Neural cell (in vitro differentiated cells): Measurements from ENCODE around the gene ZNF580.

Source experiments
- POLR2AphosphoS5 ChIP-seq: IDR thresholded peaks from 2 replicates; pipeline ENCODE4 v1.6.1; 2012
- RAD21 ChIP-seq: fragments of 450-650 bp; conservative IDR thresholded peaks from 2 replicates; pipeline ENCODE4 v1.6.1; 2014; ENCODE audit warnings: antibody characterized with exemption, mild to moderate bottlenecking, moderate library complexity
- SMC3 ChIP-seq: fragments of 450-650 bp; conservative IDR thresholded peaks from 2 replicates; pipeline ENCODE4 v1.6.1; 2014; ENCODE audit warnings: antibody characterized with exemption, mild to moderate bottlenecking, moderate library complexity; ENCODE audit not compliant: poor library complexity
- TF ChIP-seq, protein P1 (sequence below): fragments of 450-650 bp; IDR thresholded peaks from 2 replicates; pipeline ENCODE4 v1.5.1; 2014; ENCODE audit warnings: antibody characterized with exemption, mild to moderate bottlenecking, moderate library complexity; ENCODE audit not compliant: poor library complexity, severe bottlenecking
- TF ChIP-seq, protein P2 (sequence below): IDR thresholded peaks from 2 replicates; pipeline ENCODE4 v1.6.1; 2012; ENCODE audit warnings: borderline replicate concordance

DNA sequence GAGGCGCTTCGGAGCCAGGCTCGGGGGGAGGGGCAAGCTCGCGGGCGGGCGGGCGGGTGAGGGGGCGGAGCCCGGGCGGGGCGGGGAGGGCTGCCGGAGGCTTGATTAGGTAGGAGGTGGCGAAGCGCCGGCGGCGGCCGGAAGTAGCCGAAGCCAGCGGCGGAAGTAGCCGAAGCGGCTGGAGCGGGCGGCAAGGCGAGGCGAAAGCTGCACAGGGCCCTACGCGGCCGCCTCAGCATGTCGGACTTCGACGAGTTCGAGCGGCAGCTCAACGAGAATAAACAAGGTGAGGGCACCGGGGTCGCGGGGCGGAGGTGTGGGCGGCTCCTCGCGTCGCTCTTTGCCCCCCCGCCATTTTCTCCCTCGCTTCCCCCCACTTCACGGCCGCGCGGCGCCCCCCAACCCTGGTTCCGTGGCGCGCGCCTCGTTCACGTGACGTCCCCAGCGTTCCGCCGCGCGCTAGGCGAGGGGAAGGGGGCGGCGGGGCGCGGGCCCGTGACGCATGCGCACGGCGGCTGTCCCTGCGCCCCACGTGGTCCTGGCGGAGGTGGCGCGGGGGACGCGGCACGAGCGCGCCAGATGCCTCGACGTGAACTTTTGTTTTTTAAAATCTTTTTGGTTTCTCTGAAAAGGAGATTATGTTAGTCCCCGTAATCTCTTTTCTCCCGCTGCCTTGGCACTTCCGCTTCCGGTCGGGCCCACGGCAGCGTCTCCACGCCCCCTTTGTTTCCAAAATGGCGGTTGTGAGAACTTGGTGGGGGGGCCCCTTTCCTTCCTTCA lies 14.3 kb downstream of the ZNF580 start, which contains the start of gene U2AF2:
- TF ChIP-seq SMC3 (no peak), RAD21 (no peak), POLR2AphosphoS5 (peak; percentile 87)
- TF ChIP-seq, protein P1, sequence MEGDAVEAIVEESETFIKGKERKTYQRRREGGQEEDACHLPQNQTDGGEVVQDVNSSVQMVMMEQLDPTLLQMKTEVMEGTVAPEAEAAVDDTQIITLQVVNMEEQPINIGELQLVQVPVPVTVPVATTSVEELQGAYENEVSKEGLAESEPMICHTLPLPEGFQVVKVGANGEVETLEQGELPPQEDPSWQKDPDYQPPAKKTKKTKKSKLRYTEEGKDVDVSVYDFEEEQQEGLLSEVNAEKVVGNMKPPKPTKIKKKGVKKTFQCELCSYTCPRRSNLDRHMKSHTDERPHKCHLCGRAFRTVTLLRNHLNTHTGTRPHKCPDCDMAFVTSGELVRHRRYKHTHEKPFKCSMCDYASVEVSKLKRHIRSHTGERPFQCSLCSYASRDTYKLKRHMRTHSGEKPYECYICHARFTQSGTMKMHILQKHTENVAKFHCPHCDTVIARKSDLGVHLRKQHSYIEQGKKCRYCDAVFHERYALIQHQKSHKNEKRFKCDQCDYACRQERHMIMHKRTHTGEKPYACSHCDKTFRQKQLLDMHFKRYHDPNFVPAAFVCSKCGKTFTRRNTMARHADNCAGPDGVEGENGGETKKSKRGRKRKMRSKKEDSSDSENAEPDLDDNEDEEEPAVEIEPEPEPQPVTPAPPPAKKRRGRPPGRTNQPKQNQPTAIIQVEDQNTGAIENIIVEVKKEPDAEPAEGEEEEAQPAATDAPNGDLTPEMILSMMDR = no peak
- TF ChIP-seq, protein P2, sequence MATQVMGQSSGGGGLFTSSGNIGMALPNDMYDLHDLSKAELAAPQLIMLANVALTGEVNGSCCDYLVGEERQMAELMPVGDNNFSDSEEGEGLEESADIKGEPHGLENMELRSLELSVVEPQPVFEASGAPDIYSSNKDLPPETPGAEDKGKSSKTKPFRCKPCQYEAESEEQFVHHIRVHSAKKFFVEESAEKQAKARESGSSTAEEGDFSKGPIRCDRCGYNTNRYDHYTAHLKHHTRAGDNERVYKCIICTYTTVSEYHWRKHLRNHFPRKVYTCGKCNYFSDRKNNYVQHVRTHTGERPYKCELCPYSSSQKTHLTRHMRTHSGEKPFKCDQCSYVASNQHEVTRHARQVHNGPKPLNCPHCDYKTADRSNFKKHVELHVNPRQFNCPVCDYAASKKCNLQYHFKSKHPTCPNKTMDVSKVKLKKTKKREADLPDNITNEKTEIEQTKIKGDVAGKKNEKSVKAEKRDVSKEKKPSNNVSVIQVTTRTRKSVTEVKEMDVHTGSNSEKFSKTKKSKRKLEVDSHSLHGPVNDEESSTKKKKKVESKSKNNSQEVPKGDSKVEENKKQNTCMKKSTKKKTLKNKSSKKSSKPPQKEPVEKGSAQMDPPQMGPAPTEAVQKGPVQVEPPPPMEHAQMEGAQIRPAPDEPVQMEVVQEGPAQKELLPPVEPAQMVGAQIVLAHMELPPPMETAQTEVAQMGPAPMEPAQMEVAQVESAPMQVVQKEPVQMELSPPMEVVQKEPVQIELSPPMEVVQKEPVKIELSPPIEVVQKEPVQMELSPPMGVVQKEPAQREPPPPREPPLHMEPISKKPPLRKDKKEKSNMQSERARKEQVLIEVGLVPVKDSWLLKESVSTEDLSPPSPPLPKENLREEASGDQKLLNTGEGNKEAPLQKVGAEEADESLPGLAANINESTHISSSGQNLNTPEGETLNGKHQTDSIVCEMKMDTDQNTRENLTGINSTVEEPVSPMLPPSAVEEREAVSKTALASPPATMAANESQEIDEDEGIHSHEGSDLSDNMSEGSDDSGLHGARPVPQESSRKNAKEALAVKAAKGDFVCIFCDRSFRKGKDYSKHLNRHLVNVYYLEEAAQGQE = no peak
